Coronary artery (tissue), 2 donors: ENCODE measurements around the gene SSR1.

Experiments
- DNase-seq: peaks from one replicate; pipeline ENCODE4 v3.0.0-alpha.2; 2017; ENCODE audit warnings: low spot score
- H3K27ac ChIP-seq, 2 donors: fragments of 200-600 bp; sonication (generic); one replicate each; pipeline ENCODE4 v1.5.1; 2016 to 2019
- H3K4me3 ChIP-seq: fragments of 200-600 bp; sonication (generic); 2 replicates; pipeline ENCODE4 v1.5.1; 2016; ENCODE audit warnings: mild to moderate bottlenecking, moderate library complexity
- CTCF ChIP-seq: fragments of 200-600 bp; sonication (generic); IDR thresholded peaks from one replicate; pipeline ENCODE4 v1.5.1; 2019; ENCODE audit warnings: antibody characterized with exemption

The SSR1 gene

GRCh38 chr6:7235712-7236305, 77.2 kb downstream of the SSR1 start:
- TF ChIP-seq CTCF = no peak
- DNase-seq = no peak
- Histone ChIP-seq H3K4me3 (no peak overlapping the region), H3K27ac (no peak overlapping the region)

GRCh38 chr6:7234547-7234946, 78.5 kb downstream of the SSR1 start:
- Histone ChIP-seq H3K27ac (no peak overlapping the region), H3K4me3 (no peak overlapping the region)
- TF ChIP-seq CTCF = no peak
- no peak for DNase-seq

GRCh38 chr6:7232351-7232750, 80.6 kb downstream of the SSR1 start:
- no peak for DNase-seq
- no peak for TF ChIP-seq CTCF
- H3K27ac ChIP-seq = no peak overlapping the region

GRCh38 chr6:7230956-7231713, 81.9 kb downstream of the SSR1 start:
- Histone ChIP-seq H3K27ac (no peak overlapping the region), H3K4me3 (no peak overlapping the region)
- no peak for DNase-seq
- TF ChIP-seq CTCF = no peak

More at GRCh38 chr6:7232351-7232750, 80.6 kb downstream of the SSR1 start:
- H3K4me3 ChIP-seq = no peak overlapping the region

GRCh38 chr6:7230327-7230691, 82.7 kb downstream of the SSR1 start:
- TF ChIP-seq CTCF = no peak
- DNase-seq = no peak
- no peak overlapping the region for H3K27ac ChIP-seq
- H3K4me3 ChIP-seq = no peak overlapping the region

- no peak for TF ChIP-seq CTCF
- Histone ChIP-seq H3K27ac (no peak overlapping the region), H3K4me3 (no peak overlapping the region)
- DNase-seq = no peak
Observed at GRCh38 chr6:7229376-7230326, 83.3 kb downstream of the SSR1 start.
